PFSK-1 (cell line): ENCODE measurements around the gene BBS10.

Experiments
- FOXP2 ChIP-seq: optimal IDR thresholded peaks from 2 replicates; pipeline ENCODE3; 2011; ENCODE audit warnings: borderline replicate concordance, control low read depth, inconsistent platforms; ENCODE audit not compliant: insufficient read depth; ENCODE audit errors: extremely low read length, extremely low read depth
- POLR2AphosphoS5 ChIP-seq: IDR thresholded peaks from 2 replicates; pipeline ENCODE4 v1.6.1; 2012; ENCODE audit warnings: low read depth, mild to moderate bottlenecking, control low read depth, low read length, moderate library complexity
- SIN3A ChIP-seq: IDR thresholded peaks from 2 replicates; pipeline ENCODE4 v1.6.1; 2012; ENCODE audit warnings: mild to moderate bottlenecking, low read length, moderate library complexity, borderline replicate concordance; ENCODE audit not compliant: insufficient read depth
- TAF1 ChIP-seq: IDR thresholded peaks from 2 replicates; pipeline ENCODE4 v1.6.1; 2012; ENCODE audit warnings: low read length, control low read depth, borderline replicate concordance; ENCODE audit not compliant: insufficient read depth
- TF ChIP-seq, protein P1 (sequence below), 2 experiments: IDR thresholded peaks; 2 replicates each; pipeline versions ENCODE4 v1.6.1 to v1.8.0; 2011 to 2012; ENCODE audit warnings: low read depth in 2 of 2, low read length in 2 of 2, control low read depth in 1 of 2, inconsistent platforms in 1 of 2, mild to moderate bottlenecking in 1 of 2, moderate library complexity in 1 of 2; ENCODE audit not compliant: insufficient read depth in 1 of 2

The BBS10 gene

DNA sequence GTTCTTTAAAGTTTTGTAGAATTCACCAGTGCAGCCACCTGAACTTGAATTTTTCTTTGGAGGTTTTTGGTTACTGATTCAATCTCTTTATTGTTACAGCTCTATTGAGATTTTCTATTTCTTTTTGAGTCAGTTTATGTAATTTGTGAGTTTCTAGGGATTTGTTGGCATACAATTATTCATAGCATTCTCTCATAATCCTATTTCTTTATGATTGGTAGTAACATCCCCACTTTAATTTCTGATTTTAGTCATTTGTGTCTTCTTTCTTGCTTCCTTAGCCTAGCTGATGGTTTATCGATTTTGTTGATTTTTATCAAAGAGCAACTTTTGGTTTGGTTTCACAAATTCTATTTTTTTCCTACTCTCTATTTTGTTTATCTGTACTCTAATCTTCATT, 17.9 kb upstream of the BBS10 start:
- TF ChIP-seq POLR2AphosphoS5 = no peak
- no peak for TF ChIP-seq SIN3A
- TF ChIP-seq FOXP2 = no peak
- TF ChIP-seq, protein P1, sequence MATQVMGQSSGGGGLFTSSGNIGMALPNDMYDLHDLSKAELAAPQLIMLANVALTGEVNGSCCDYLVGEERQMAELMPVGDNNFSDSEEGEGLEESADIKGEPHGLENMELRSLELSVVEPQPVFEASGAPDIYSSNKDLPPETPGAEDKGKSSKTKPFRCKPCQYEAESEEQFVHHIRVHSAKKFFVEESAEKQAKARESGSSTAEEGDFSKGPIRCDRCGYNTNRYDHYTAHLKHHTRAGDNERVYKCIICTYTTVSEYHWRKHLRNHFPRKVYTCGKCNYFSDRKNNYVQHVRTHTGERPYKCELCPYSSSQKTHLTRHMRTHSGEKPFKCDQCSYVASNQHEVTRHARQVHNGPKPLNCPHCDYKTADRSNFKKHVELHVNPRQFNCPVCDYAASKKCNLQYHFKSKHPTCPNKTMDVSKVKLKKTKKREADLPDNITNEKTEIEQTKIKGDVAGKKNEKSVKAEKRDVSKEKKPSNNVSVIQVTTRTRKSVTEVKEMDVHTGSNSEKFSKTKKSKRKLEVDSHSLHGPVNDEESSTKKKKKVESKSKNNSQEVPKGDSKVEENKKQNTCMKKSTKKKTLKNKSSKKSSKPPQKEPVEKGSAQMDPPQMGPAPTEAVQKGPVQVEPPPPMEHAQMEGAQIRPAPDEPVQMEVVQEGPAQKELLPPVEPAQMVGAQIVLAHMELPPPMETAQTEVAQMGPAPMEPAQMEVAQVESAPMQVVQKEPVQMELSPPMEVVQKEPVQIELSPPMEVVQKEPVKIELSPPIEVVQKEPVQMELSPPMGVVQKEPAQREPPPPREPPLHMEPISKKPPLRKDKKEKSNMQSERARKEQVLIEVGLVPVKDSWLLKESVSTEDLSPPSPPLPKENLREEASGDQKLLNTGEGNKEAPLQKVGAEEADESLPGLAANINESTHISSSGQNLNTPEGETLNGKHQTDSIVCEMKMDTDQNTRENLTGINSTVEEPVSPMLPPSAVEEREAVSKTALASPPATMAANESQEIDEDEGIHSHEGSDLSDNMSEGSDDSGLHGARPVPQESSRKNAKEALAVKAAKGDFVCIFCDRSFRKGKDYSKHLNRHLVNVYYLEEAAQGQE (IDR thresholded peaks at IDR 0.05; ENCODE audit: insufficient read depth in 1 of 2, low read depth in 2 of 2, low read length in 2 of 2) = no peak
- TF ChIP-seq TAF1 = no peak

DNA sequence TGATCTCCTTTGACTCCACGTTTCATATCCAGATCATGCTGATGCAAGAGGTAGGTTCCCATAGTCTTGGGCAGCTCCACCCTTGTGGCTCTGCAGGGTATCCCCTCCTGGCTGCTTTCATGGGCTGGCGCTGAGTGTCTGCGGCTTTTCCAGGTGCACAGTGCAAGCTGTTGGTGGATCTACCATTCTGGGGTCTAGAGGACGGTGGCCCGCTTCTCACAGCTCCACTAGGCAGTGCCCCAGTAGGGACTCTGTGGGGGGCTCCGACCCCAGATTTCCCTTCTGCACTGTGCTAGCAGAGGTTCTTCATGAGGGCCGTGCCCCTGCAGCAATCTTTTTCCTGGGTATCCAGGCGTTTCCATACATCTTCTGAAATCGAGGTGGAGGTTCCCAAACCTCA, 12.1 kb upstream of the BBS10 start:
- TF ChIP-seq POLR2AphosphoS5 = no peak
- TF ChIP-seq FOXP2 = no peak
- TF ChIP-seq SIN3A = no peak
- TF ChIP-seq TAF1 = no peak
- TF ChIP-seq, protein P1 (IDR thresholded peaks at IDR 0.05; ENCODE audit: insufficient read depth in 1 of 2, low read depth in 2 of 2, low read length in 2 of 2) = no peak

DNA sequence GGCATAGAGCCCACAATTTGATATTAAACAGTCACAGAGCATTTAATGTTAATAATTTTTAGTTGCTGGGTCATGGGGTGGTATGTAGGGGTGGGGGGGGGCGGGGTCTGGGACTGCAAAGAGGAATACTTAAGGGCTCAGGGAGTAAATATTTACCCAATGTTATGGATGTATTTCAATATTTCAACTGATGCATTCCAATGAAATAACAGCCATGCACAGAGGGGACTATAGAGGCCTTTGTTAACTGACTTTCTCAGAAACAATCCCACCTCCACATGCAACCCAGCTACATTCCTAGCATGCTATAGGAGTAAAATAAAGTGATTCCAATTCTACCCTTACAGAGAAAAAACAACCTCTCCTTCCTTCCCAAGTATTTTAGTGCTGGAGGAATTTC, 7.9 kb upstream of the BBS10 start:
- TF ChIP-seq, protein P1 (IDR thresholded peaks at IDR 0.05; ENCODE audit: insufficient read depth in 1 of 2, low read depth in 2 of 2, low read length in 2 of 2) = no peak
- TF ChIP-seq TAF1 (no peak), FOXP2 (no peak), POLR2AphosphoS5 (no peak), SIN3A (no peak)

DNA sequence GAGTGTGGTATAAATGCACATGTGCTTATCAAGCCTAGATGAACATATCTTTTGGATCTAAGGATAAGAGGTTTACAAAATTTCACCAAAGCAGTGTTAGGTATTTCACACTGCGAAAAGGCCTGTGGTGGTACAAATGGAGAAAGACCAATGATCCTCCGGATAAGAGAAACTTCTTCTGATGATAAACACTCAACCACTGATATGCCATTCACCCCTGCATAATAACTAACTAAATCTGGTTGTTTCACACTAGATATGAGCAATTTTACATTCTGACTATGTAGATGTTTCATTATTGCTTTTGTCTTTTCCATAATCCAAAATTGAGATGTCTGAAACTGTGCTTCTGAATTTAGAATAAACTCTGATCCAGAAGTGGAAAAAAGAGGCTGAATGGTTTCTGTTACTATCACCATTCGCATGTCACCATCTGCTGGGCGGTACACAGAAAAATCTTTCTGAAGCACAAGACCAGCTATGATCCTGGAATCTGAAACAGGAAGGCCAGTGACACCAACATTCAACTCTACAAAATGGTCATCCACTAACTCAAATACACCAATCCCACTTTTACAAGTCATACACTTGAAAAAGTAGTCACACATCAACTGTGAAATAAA, 1.3 kb downstream of the BBS10 start:
- TF ChIP-seq, protein P1 (IDR thresholded peaks at IDR 0.05; ENCODE audit: insufficient read depth in 1 of 2, low read depth in 2 of 2, low read length in 2 of 2) = no peak
- TF ChIP-seq POLR2AphosphoS5 (no peak), FOXP2 (no peak), SIN3A (no peak), TAF1 (no peak)

DNA sequence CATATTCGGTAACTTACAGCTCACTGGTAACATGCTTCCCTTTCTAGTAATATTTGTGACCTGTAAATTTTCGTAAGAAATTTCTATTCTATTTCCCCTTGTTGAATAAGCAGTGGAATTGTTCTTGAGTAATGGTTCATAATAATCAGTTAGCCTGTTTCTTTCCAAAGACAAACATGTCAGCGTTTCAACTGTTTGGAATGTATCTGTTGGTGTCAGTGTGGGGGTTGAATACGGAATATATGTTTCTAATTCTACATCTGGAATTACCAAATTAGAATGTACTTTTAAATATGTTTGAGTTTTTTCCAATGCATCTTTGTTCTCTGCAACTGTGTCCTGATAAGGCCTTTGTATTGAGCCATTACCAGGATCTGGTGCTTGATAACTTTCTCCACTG, 2.0 kb downstream of the BBS10 start:
- TF ChIP-seq TAF1 (no peak), SIN3A (no peak), POLR2AphosphoS5 (no peak), FOXP2 (no peak)
- TF ChIP-seq, protein P1 (IDR thresholded peaks at IDR 0.05; ENCODE audit: insufficient read depth in 1 of 2, low read depth in 2 of 2, low read length in 2 of 2) = no peak
